ENCODE measurements around the gene EPS15. TPM values are rescaled to one million over a fixed set of nuclear protein-coding genes. Genes with fewer than 3 reads are reported as not detected.

EPS15 gene
- total RNA-seq, 1 donor from 2014 or later: 41.6 TPM

DNA sequence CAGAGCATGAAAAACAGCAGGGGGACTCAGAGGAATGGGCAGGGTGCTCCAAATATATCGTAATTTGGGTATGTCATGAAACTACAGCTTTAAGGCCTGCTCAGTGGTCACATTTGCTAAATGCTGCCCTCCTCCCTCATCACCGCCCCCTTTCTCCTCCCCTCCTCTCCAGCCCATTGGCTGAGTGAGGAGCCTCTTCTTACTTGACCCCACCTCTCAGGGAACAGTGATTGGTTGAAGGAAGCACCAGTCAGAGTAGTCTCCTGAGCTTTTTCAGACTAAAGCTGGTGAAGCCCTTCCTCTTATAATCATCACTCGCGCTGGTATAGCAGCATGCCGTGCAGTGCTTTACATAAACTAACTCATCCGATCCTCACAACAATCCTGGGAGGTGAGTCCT is 178.7 kb downstream of the EPS15 start:
- TF ChIP-seq, protein P1, sequence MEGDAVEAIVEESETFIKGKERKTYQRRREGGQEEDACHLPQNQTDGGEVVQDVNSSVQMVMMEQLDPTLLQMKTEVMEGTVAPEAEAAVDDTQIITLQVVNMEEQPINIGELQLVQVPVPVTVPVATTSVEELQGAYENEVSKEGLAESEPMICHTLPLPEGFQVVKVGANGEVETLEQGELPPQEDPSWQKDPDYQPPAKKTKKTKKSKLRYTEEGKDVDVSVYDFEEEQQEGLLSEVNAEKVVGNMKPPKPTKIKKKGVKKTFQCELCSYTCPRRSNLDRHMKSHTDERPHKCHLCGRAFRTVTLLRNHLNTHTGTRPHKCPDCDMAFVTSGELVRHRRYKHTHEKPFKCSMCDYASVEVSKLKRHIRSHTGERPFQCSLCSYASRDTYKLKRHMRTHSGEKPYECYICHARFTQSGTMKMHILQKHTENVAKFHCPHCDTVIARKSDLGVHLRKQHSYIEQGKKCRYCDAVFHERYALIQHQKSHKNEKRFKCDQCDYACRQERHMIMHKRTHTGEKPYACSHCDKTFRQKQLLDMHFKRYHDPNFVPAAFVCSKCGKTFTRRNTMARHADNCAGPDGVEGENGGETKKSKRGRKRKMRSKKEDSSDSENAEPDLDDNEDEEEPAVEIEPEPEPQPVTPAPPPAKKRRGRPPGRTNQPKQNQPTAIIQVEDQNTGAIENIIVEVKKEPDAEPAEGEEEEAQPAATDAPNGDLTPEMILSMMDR (conservative IDR thresholded peaks at IDR 0.05): no peak
- Mint-ChIP-seq H3K36me3 (ENCODE audit: low read depth) (no peaks in the 10 kb centered on the region), H3K27me3 (ENCODE audit: low read depth) (peaks cover 34% of the 10 kb centered on the region), H3K4me1 (peaks cover 22% of the 10 kb centered on the region), H3K27ac (ENCODE audit: unreplicated experiment) (no peak overlapping the region), H3K9me3 (no peaks in the 10 kb centered on the region), H3K4me3 (no peak overlapping the region)
- DNase-seq (ENCODE audit: low read depth, low spot score): no peak

DNA sequence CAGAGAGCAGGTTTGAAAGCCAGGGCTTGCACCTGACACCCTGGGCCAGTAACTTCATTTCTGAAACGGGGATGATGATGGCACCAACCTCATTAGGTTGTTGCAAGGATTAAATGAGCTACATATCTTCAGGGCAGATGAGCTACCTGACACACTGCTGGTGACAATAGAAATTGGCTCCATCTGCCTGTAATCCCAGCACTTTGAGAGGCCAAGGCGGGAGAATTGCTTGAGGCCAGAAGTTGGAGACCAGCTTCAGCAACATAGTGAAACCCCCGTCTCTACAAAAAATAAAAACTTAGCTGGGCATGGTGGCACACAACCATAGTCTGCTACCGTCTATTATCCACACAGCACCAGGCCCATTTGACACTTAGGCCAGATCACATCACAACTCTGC is 182.4 kb downstream of the EPS15 start:
- Mint-ChIP-seq H3K27me3 (ENCODE audit: low read depth) (peaks cover 4% of the 10 kb centered on the region), H3K4me3 (no peak overlapping the region), H3K9me3 (no peaks in the 10 kb centered on the region), H3K36me3 (ENCODE audit: low read depth) (no peaks in the 10 kb centered on the region), H3K27ac (ENCODE audit: unreplicated experiment) (peak overlapping the region; percentile 29), H3K4me1 (peaks cover 5% of the 10 kb centered on the region)
- no peak for DNase-seq (ENCODE audit: low read depth, low spot score)
- TF ChIP-seq, protein P1 (conservative IDR thresholded peaks at IDR 0.05): no peak

DNA sequence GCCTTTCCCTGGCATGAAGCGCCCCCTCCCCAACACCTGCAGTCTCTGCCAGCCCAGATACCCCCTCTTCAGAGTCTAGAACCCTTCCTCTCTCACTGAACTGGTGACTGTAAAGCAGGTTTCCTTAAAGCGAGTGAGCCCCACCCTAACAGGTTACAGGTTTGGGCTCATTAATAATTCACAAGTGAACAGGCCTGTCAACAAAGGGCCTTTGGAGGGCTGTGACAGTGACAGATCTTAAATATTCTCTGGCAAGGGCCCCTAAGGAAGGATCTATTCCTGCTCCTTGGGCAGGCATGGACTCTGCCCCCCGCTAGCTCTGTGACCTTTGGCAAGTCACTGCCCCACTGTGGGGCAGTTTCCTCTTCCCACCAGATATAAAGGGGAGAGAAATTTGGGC is 183.1 kb downstream of the EPS15 start:
- Mint-ChIP-seq H3K36me3 (ENCODE audit: low read depth) (no peaks in the 10 kb centered on the region), H3K27me3 (ENCODE audit: low read depth) (peaks cover 10% of the 10 kb centered on the region), H3K4me3 (no peak overlapping the region), H3K27ac (ENCODE audit: unreplicated experiment) (no peak overlapping the region), H3K4me1 (peaks cover 9% of the 10 kb centered on the region), H3K9me3 (no peaks in the 10 kb centered on the region)
- TF ChIP-seq, protein P1 (conservative IDR thresholded peaks at IDR 0.05): no peak
- DNase-seq (ENCODE audit: low read depth, low spot score): no peak

DNA sequence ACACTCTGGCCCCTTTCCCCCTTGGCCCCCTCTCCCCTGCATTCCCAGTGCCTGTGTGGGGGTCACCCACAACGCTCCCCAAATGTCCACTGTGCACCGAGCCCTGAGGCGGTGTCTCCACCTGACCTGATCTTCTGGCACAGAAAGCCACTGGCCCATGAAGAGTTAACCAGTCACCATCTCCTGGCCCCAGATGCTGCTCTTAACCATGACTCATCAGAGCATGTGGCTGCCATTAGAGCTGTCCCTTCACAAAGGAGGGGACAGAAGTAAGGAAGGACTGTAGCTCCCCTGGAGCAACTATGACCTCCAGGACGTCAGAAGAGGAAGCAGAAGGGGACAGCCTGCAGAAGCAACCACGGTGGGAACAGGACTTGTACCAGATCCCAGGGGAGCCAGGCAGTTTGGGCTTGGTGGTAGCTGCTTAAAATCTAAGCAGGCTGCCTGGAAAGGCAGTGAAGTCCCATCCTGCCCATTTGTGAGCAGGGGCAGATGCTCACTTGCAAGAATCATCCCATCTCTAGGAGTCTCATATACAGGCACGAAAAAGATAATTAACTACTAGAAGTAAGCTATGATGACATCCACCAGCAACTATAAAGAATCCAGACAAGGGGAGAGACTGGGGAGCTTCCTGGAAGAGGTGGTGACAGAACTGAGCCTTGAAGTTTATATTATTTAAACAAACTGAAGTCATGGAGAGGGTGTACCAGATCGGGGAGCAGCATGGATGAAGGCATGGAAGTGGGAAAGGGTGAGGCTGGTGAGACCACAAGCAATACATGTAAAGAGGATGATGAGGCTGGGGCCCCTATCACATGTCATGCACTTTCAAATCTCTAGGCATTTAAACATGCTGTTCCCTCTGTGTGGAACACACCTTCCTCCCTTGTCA is 187.6 kb downstream of the EPS15 start:
- no peaks in the 10 kb centered on the region for H3K36me3 Mint-ChIP-seq (ENCODE audit: low read depth)
- peaks cover 13% of the 10 kb centered on the region for H3K4me1 Mint-ChIP-seq
- TF ChIP-seq, protein P1 (conservative IDR thresholded peaks at IDR 0.05): no peak
- DNase-seq (ENCODE audit: low read depth, low spot score): no peak
- peak overlapping the region; percentile 89 for H3K4me3 Mint-ChIP-seq
- no peaks in the 10 kb centered on the region for H3K9me3 Mint-ChIP-seq
- peak overlapping the region; percentile 59 for H3K27ac Mint-ChIP-seq (ENCODE audit: unreplicated experiment)
- H3K27me3 Mint-ChIP-seq (ENCODE audit: low read depth): peaks cover 30% of the 10 kb centered on the region

DNA sequence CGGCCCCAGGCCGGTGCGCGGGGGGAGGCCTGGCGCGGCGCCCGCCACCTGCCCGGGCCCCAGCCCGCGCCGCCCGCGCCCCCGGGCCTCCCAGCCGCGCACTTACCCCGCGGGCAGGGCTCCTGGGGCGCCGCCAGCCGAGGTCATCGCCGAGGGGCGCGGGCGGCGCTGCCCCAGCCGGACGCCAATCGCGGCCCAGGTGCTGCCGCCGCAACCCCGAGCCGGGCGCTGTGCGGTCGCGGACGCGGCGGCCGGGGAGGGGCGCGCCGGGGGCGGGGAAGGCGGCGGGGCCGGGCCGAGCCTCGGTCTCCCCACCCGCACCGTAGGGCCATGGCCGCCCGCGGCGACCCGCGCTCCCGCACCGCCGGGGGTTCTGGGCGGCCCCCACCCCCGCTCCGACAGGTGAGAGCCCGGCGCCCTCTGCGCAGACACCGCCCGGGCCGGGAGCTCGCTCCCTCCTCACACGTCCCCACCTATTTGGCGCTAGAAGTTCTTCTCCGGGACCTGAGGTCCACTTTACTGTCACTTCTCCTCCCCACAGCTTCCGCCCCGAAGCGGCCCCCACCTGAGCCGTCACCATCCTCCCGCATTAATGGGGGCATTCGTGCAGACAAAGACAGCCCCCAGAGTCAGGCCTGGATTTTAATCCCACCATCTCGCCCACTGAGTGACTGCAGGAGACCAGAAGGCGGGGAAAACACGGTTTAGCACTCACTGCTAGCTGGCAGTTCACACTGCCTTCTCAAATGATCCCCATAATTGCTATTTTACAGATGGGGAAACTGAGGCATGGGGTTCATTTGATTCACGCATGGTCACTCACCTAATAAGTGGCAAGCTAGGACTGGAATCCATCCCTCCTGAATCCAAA is 188.5 kb downstream of the EPS15 start, which contains the start of gene TTC39A:
Gene TTC39A (minus strand): TSS at position 232 of the 871 bp plus-strand sequence. CDS start 85 bp downstream, at position 147.
- H3K4me3 Mint-ChIP-seq: peak within 1 kb of the TSS; percentile 89
- peaks cover 13% of the 10 kb centered on the region for H3K4me1 Mint-ChIP-seq
- H3K36me3 Mint-ChIP-seq (ENCODE audit: low read depth): no peaks in the 10 kb centered on the region
- TF ChIP-seq, protein P1 (conservative IDR thresholded peaks at IDR 0.05): no peak
- H3K9me3 Mint-ChIP-seq: no peaks in the 10 kb centered on the region
- no peak for DNase-seq (ENCODE audit: low read depth, low spot score)
- H3K27ac Mint-ChIP-seq (ENCODE audit: unreplicated experiment): peak within 1 kb of the TSS; percentile 59
- H3K27me3 Mint-ChIP-seq (ENCODE audit: low read depth): peaks cover 35% of the 10 kb centered on the region

Measured in neural crest cell (in vitro differentiated cells).